Neural progenitor cell (in vitro differentiated cells): ENCODE measurements around the gene PPP2R5A.

Experiments used
- CTCF ChIP-seq: fragments of 200-600 bp; sonication (generic); IDR thresholded peaks from 2 replicates; pipeline ENCODE4 v1.5.1; 2017; ENCODE audit warnings: antibody characterized with exemption, mild to moderate bottlenecking
- EZH2 ChIP-seq: fragments of 200-600 bp; sonication (generic); IDR thresholded peaks from 2 replicates; pipeline ENCODE4 v1.6.1; 2017; ENCODE audit warnings: antibody characterized with exemption, mild to moderate bottlenecking, moderate library complexity
- EZH2phosphoT487 ChIP-seq: fragments of 200-600 bp; sonication (generic); IDR thresholded peaks from 2 replicates; pipeline ENCODE4 v1.6.1; 2017; ENCODE audit warnings: antibody characterized with exemption

GRCh38 chr1:212284744-212285684 is at the start of gene PPP2R5A:
- TF ChIP-seq CTCF, result peak; percentile 55
- peak; percentile 8 for TF ChIP-seq EZH2
- TF ChIP-seq EZH2phosphoT487, result no peak
